Measurements from ENCODE around the gene RRP36.

The RRP36 gene

GRCh38 chr6:43029120-43029519 lies 7.7 kb downstream of the RRP36 start (continued):
- TF ChIP-seq ZNF280C (tag by site-specific recombination; IDR thresholded peaks at IDR 0.05) (no peak), ZNF514 (tag by site-specific recombination; IDR thresholded peaks at IDR 0.05) (no peak), ZBTB21 (tag by site-specific recombination; IDR thresholded peaks at IDR 0.05) (no peak)

GRCh38 chr6:43032326-43032725 lies 10.9 kb downstream of the RRP36 start:
- no peaks in the 10 kb centered on the region for H3K4me1 ChIP-seq (ENCODE audit: control insufficient read depth, insufficient read depth, low read length)
- no peak overlapping the region for H3K4me3 ChIP-seq (ENCODE audit: low read depth, low read length)
- POLR2A ChIA-PET = interaction anchor here (0.6 to 5.0 kb wide), 8 partner anchors 12 to 150 kb away, joined by 4 to 22 read pairs (median 8); partner anchors contain the start of genes CUL7, KLC4, KLHDC3 and MRPL2
- TF ChIP-seq ZNF792 (tag by site-specific recombination; IDR thresholded peaks at IDR 0.05) (no peak), ZSCAN30 (tag by site-specific recombination; IDR thresholded peaks at IDR 0.05) (no peak), ZNF121 (tag by site-specific recombination; IDR thresholded peaks at IDR 0.05) (no peak), ZBTB48 (tag by site-specific recombination; IDR thresholded peaks at IDR 0.05) (no peak), ZEB2 (tag by site-specific recombination; IDR thresholded peaks at IDR 0.05) (peak; percentile 62), ZNF362 (tag by site-specific recombination; IDR thresholded peaks at IDR 0.05) (peak; percentile 57)
- no peaks in the 10 kb centered on the region for H3K9me3 ChIP-seq (ENCODE audit: control insufficient read depth, insufficient read depth, low read depth, low read length)
- CTCF ChIA-PET = interaction anchor here (0.6 to 1.2 kb wide), 2 partner anchors 44 to 128 kb away, joined by 4 read pairs; partner anchors contain the start of gene PTK7
- no peak overlapping the region for H3K27ac ChIP-seq (ENCODE audit: extremely low read depth, low read depth, low read length)
- peaks cover 62 to 78% of the 10 kb centered on the region in 2 experiments for H3K36me3 ChIP-seq (ENCODE audit: control insufficient read depth in 2 of 2, insufficient read depth in 1 of 2, low read length in 2 of 2)

GRCh38 chr6:43033496-43034189 lies 12.2 kb downstream of the RRP36 start:
- ChIA-PET POLR2A (interaction anchor here (0.7 to 5.0 kb wide), 8 partner anchors 9 to 110 kb away, joined by 3 to 22 read pairs (median 8); partner anchors contain the start of genes CNPY3, CUL7, KLC4 and KLHDC3), CTCF (interaction anchor here (1.2 to 1.5 kb wide), 3 partner anchors 110 to 132 kb away, joined by 3 to 7 read pairs (median 4); no protein-coding TSS in a partner anchor)
- Histone ChIP-seq H3K4me1 (ENCODE audit: control insufficient read depth, insufficient read depth, low read length) (no peaks in the 10 kb centered on the region), H3K27ac (ENCODE audit: extremely low read depth, low read depth, low read length) (no peak overlapping the region), H3K36me3 (ENCODE audit: control insufficient read depth in 2 of 2, insufficient read depth in 1 of 2, low read length in 2 of 2) (peaks cover 56 to 78% of the 10 kb centered on the region in 2 experiments), H3K4me3 (ENCODE audit: low read depth, low read length) (no peak overlapping the region), H3K9me3 (ENCODE audit: control insufficient read depth, insufficient read depth, low read depth, low read length) (no peaks in the 10 kb centered on the region)
- TF ChIP-seq ZBTB17 (tag by site-specific recombination; IDR thresholded peaks at IDR 0.05) = no peak
- peak; percentile 89 for TF ChIP-seq ZNF664 (tag by site-specific recombination; IDR thresholded peaks at IDR 0.05)

- no peaks in the 10 kb centered on the region for H3K4me1 ChIP-seq (ENCODE audit: control insufficient read depth, insufficient read depth, low read length)
- H3K9me3 ChIP-seq (ENCODE audit: control insufficient read depth, insufficient read depth, low read depth, low read length) = no peaks in the 10 kb centered on the region
- H3K36me3 ChIP-seq (ENCODE audit: control insufficient read depth in 2 of 2, insufficient read depth in 1 of 2, low read length in 2 of 2) = peaks cover 50 to 78% of the 10 kb centered on the region in 2 experiments
- POLR2A ChIA-PET = interaction anchor here (2.0 to 5.0 kb wide), 3 partner anchors 10 to 25 kb away, joined by 5 to 22 read pairs (median 13); partner anchors contain the start of genes KLC4, MRPL2 and RRP36
- CTCF ChIA-PET = interaction anchor here (1.5 kb wide), 1 partner anchor 110 kb away, joined by 7 read pairs; no protein-coding TSS in a partner anchor
- no peak overlapping the region for H3K4me3 ChIP-seq (ENCODE audit: low read depth, low read length)
- no peak overlapping the region for H3K27ac ChIP-seq (ENCODE audit: extremely low read depth, low read depth, low read length)
- no peak for TF ChIP-seq ZNF157 (tag by site-specific recombination; IDR thresholded peaks at IDR 0.05)
- no peak for TF ChIP-seq RBAK (tag by site-specific recombination; IDR thresholded peaks at IDR 0.05)
Measured at GRCh38 chr6:43034190-43034525, 12.7 kb downstream of the RRP36 start.
